OCI-LY1 (cell line): ENCODE measurements around the gene CNGA1.

Source experiments
- EZH2 ChIP-seq: fragments of 200-600 bp; sonication (generic), shearing (Covaris generic); IDR thresholded peaks from 2 replicates; pipeline ENCODE4 v1.8.0; 2017; ENCODE audit warnings: borderline replicate concordance, mixed run types, mild to moderate bottlenecking, antibody characterized with exemption, low read length, moderate library complexity, mixed read lengths
- TF ChIP-seq, protein P1 (sequence below): fragments of 200-600 bp; sonication (generic), shearing (Covaris generic); IDR thresholded peaks from 2 replicates; pipeline ENCODE4 v1.5.1; 2017; ENCODE audit warnings: mild to moderate bottlenecking, antibody characterized with exemption, low read length, moderate library complexity, mixed read lengths

GRCh38 chr4:48024522-48024921 lies 8.0 kb upstream of the CNGA1 start:
- TF ChIP-seq, protein P1, sequence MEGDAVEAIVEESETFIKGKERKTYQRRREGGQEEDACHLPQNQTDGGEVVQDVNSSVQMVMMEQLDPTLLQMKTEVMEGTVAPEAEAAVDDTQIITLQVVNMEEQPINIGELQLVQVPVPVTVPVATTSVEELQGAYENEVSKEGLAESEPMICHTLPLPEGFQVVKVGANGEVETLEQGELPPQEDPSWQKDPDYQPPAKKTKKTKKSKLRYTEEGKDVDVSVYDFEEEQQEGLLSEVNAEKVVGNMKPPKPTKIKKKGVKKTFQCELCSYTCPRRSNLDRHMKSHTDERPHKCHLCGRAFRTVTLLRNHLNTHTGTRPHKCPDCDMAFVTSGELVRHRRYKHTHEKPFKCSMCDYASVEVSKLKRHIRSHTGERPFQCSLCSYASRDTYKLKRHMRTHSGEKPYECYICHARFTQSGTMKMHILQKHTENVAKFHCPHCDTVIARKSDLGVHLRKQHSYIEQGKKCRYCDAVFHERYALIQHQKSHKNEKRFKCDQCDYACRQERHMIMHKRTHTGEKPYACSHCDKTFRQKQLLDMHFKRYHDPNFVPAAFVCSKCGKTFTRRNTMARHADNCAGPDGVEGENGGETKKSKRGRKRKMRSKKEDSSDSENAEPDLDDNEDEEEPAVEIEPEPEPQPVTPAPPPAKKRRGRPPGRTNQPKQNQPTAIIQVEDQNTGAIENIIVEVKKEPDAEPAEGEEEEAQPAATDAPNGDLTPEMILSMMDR = no peak
- TF ChIP-seq EZH2 = no peak
